Heart left ventricle (tissue), 16 donors: Measurements from ENCODE around the gene SRP54. TPM values are rescaled to one million over a fixed set of nuclear protein-coding genes. Genes with fewer than 3 reads are reported as not detected.

ENCODE experiments used
- ATAC-seq, 4 donors: fragments of 200-7000 bp; cut with Tn5 transposase; one replicate each; pipeline ENCODE4 v1.9.1; 2020 to 2022; ENCODE audit warnings: moderate library complexity in 4 of 4, mild to moderate bottlenecking in 3 of 4, moderate number of reproducible peaks in 1 of 4
- DNase-seq, 5 donors: peaks; one replicate each; pipeline ENCODE4 v3.0.0-alpha.2; 2020
- H3K27ac ChIP-seq, 12 donors: fragments of 200-600 bp; sonication (generic) in 4 of 12; one replicate each; pipeline versions ENCODE4 v1.5.0 to v1.8.0; 2016 to 2022; ENCODE audit warnings: mild to moderate bottlenecking in 2 of 12
- H3K27me3 ChIP-seq, 9 donors: fragments of 200-600 bp; sonication (generic) in 2 of 9; one replicate each; pipeline versions ENCODE4 v1.5.1 to v1.8.0; 2016 to 2022; ENCODE audit warnings: mild to moderate bottlenecking in 3 of 9
- H3K36me3 ChIP-seq, 9 donors: fragments of 200-600 bp; sonication (generic) in 2 of 9; one replicate each; pipeline versions ENCODE4 v1.5.0 to v1.8.0; 2018 to 2022; ENCODE audit warnings: mild to moderate bottlenecking in 2 of 9
- H3K4me1 ChIP-seq, 12 donors: fragments of 200-600 bp; sonication (generic) in 4 of 12; one replicate each; pipeline versions ENCODE4 v1.5.0 to v1.8.0; 2016 to 2022; ENCODE audit warnings: mild to moderate bottlenecking in 3 of 12
- H3K4me3 ChIP-seq, 12 donors: fragments of 200-600 bp; sonication (generic) in 4 of 12; one replicate each; pipeline versions ENCODE4 v1.5.0 to v1.8.0; 2017 to 2022; ENCODE audit warnings: mild to moderate bottlenecking in 9 of 12, moderate library complexity in 4 of 12
- H3K9me3 ChIP-seq, 12 donors: fragments of 200-600 bp; sonication (generic) in 4 of 12; one replicate each; pipeline versions ENCODE4 v1.5.0 to v1.8.0; 2016 to 2022; ENCODE audit warnings: mild to moderate bottlenecking in 1 of 12
- CTCF ChIP-seq, 12 donors: fragments of 200-600 bp; sonication (generic) in 4 of 12; IDR thresholded peaks; one replicate each; pipeline versions ENCODE4 v1.5.0 to v1.8.0; 2018 to 2022; ENCODE audit warnings: antibody characterized with exemption in 12 of 12, mild to moderate bottlenecking in 5 of 12
- POLR2A ChIP-seq, 2 donors: fragments of 450-650 bp; IDR thresholded peaks; one replicate each; pipeline ENCODE4 v1.6.1; 2017; ENCODE audit warnings: antibody characterized with exemption in 2 of 2, mild to moderate bottlenecking in 2 of 2, moderate library complexity in 2 of 2
- WGBS, 4 donors: extraction: QIAGEN DNeasy Blood & Tissue Kit in 2 of 4; methylation state at CpG; one replicate each; pipeline versions ENCODE4 v1.1.5 to v1.1.7; 2013 to 2018; 5-methylcytosine and 5-hydroxymethylcytosine counted together
- intact Hi-C, 10 donors: fragments of 100-400 bp; cut with DNase I; formaldehyde crosslinking; loops; one replicate each; pipeline versions ENCODE4 v1.11.1 to v1.14.2; 2022
- polyA plus RNA-seq, 2 donors: library from polyadenylated mRNA; stranded (reverse); fragments of 200-250 nt; gene quantifications; one replicate each; pipeline ENCODE4 v1.2.3, GENCODE V29; 2013
- total RNA-seq, 9 donors: library from RNA; depleted of rRNA in 2 of 9; stranded (reverse); fragments of >200 nt in 2 of 9; fragmentation: NEBNext Ultra II Directional in 3 of 9; extraction: Animal tissue kit (Norgen Biotek cat#: 25700) in 3 of 9; gene quantifications; one replicate each; pipeline versions ENCODE4 v1.1.0 to v1.2.4, GENCODE V29; 2016 to 2023
- donor health status: ischemic (EF 13 %, LVEDD 7.1; RV severe dilation, severe dysfunction).
- donor health status: healthy with polysubstance abuse.
- donor health status: DM: no; HTN: yes; CAD: no.
- donor health status: DM: no; HTN: no; CAD: no.
- donor health status: ischemic (EF 25% LVEDD 6.9; RV normal size, moderate dysfunction).
- donor health status: ischemic (EF 25% LVEDD 5.7; RV mildly dilated, moderate dysfunction).
- donor health status: healthy.
- donor health status: DM: yes; HTN: yes; CAD: no.
- donor health status: ischemic (EF 35%, LVEDD 5.7; RV mildly dilated, moderate dysfunction).
- donor health status: nonischemic (EF 11% LVEDD 7.7; RV severe dilation, severe dysfunction).
- donor health status: DM: yes; HTN: yes; CAD: no.
- donor health status: PGD.
- donor health status: ischemic (EF 29% LVEDD 5.4; RV normal size, mild dysfunction).
- donor health status: nonischemic (EF 23%, LVEDD 6.1; RV moderate dilation, normal function).

Gene SRP54
- total and polyA plus RNA-seq, 11 donors = 16.0 to 53.3 (median 34.0) TPM

DNA sequence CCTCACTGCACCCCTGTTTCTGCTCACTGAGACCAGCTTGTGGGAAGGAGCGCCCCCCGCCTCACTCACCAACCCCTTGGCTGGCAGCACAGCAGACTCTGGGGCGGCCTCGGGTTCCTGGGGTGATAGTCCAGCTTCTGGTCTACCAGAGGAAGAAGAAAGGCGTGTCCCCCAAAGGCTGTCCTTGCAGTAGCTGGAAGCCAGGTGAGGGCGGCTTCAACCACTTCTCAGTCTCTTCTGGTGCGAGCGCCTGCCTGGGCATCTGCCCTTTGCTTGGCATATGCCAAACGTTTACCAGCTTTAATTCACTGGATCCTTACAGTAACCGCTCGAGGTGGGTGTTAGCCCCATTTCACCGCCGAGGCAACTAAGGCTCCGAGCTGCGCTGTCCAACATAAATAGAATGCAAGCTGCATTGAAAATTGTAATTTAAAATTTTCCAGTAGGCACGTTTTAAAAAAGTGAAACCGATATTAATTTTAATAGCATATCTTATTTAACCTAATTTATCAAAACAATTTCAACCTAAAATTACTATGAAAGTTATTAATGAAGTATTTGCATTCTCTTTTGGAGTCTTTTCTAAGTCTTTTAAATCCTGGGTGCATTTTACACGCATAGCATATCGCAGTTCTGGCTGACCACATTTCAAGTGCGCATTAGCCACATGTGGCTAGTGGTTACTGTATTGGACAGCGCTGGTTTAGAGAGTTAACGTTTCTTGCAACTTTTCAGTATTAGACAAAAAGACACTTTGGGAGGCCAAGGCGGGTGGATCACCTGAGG, 64.2 kb downstream of the SRP54 start:
- DNase-seq = no peak
- Histone ChIP-seq H3K9me3 (no peaks in the 10 kb centered on the region), H3K27ac (peak overlapping the region; percentile 91 to 99 (median 96)), H3K27me3 (no peaks in the 10 kb centered on the region), H3K4me1 (peaks cover 0 to 46% (median 32%) of the 10 kb centered on the region in 12 donors), H3K36me3 (peaks cover 0 to 31% (median 7%) of the 10 kb centered on the region in 9 donors), H3K4me3 (peak overlapping the region; percentile 62 to 95 (median 84))
- no peak for TF ChIP-seq POLR2A (IDR thresholded peaks at IDR 0.05)
- TF ChIP-seq CTCF (IDR thresholded peaks at IDR 0.05) = no peak
- peak; percentile 4 to 27 (median 22) for ATAC-seq
- WGBS, 4 donors = 28 to 29% (median 29%) methylated on average over 23 of the region's 23 CpGs
- intact Hi-C loops = loop anchor here in 7 of 10 donors (1.0 to 10.0 kb wide), 10 partner anchors 62 to 365 kb away; partner anchors contain the start of genes PPP2R3C (in 4 of the 7), SRP54 (in 4 of the 7), NFKBIA (in 3 of the 7) and CFL2 (in 1 of the 7)

DNA sequence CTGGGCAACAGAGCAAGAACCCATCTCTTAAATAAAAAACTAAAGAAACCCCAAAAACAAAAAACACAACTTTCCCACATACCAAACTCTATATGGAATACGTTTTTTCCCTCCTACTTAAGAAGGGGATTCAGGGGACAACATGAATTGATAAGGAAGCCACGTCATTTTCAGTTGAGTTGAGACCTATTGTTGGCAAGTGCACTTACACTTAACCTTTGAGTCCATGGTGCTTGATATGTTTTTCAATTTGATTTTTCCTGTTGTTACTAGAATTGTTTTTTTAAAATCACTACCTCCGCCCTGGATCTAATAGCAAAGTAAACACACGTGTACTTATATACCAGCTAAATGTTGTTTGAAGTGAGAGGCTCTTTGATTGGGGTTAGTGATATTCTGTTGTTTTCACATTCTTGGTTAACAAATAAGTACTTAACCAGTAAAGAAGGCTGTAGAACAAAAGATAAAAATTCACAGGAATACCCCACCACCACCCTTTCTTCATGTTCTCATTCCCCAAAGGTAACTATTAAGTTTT, 65.3 kb downstream of the SRP54 start:
- WGBS, 4 donors = 64 to 73% (median 69%) methylated on average over 4 of the region's 4 CpGs
- H3K27ac ChIP-seq = peak overlapping the region in 6 of 12 donors; percentile 1 to 99 (median 60)
- no peaks in the 10 kb centered on the region for H3K9me3 ChIP-seq
- no peak for DNase-seq
- peaks cover 0 to 46% (median 32%) of the 10 kb centered on the region in 12 donors for H3K4me1 ChIP-seq
- TF ChIP-seq CTCF (IDR thresholded peaks at IDR 0.05) (no peak), POLR2A (IDR thresholded peaks at IDR 0.05) (no peak)
- no peak for ATAC-seq
- peaks cover 0 to 42% (median 16%) of the 10 kb centered on the region in 9 donors for H3K36me3 ChIP-seq
- peak overlapping the region in 7 of 12 donors; percentile 62 to 95 (median 89) for H3K4me3 ChIP-seq
- no peaks in the 10 kb centered on the region for H3K27me3 ChIP-seq
- intact Hi-C loops = loop anchor here in 7 of 10 donors (2.0 to 10.0 kb wide), 9 partner anchors 63 to 364 kb away; partner anchors contain the start of genes SRP54 (in 4 of the 7), NFKBIA (in 3 of the 7), PPP2R3C (in 3 of the 7) and CFL2 (in 1 of the 7)

- H3K27me3 ChIP-seq = no peaks in the 10 kb centered on the region
- whole genome bisulfite sequencing, 4 donors = 0 to 8% (median 1%) methylated on average over 1 of the region's 1 CpG
- DNase-seq = peak in 4 of 5 donors; percentile 27 to 44 (median 38)
- TF ChIP-seq POLR2A (IDR thresholded peaks at IDR 0.05) = no peak
- TF ChIP-seq CTCF (IDR thresholded peaks at IDR 0.05) = no peak
- no peak overlapping the region for H3K4me3 ChIP-seq
- ATAC-seq = peak; percentile 30 to 66 (median 49)
- H3K4me1 ChIP-seq = peaks cover 0 to 43% (median 28%) of the 10 kb centered on the region in 12 donors
- no peaks in the 10 kb centered on the region for H3K9me3 ChIP-seq
- H3K27ac ChIP-seq = peak overlapping the region in 11 of 12 donors; percentile 38 to 86 (median 66)
- intact Hi-C loops = no loop called here
- peaks cover 0 to 68% (median 39%) of the 10 kb centered on the region in 9 donors for H3K36me3 ChIP-seq
Observed at GRCh38 chr14:35050652-35051051, 67.9 kb downstream of the SRP54 start.

GRCh38 chr14:35051796-35052195, 69.0 kb downstream of the SRP54 start:
- H3K9me3 ChIP-seq = no peaks in the 10 kb centered on the region
- no peak for DNase-seq
- H3K36me3 ChIP-seq = peaks cover 0 to 74% (median 49%) of the 10 kb centered on the region in 9 donors
- WGBS, 4 donors = 91 to 100% (median 99%) methylated on average over 1 of the region's 1 CpG
- TF ChIP-seq POLR2A (IDR thresholded peaks at IDR 0.05) = no peak
- no peak for TF ChIP-seq CTCF (IDR thresholded peaks at IDR 0.05)
- no peak for ATAC-seq
- H3K4me3 ChIP-seq = no peak overlapping the region
- H3K4me1 ChIP-seq = peaks cover 0 to 42% (median 27%) of the 10 kb centered on the region in 12 donors
- intact Hi-C loops = no loop called here
- H3K27me3 ChIP-seq = no peaks in the 10 kb centered on the region
- peak overlapping the region in 4 of 12 donors; percentile 65 to 86 (median 69) for H3K27ac ChIP-seq
